Measurements from ENCODE around the gene CBX3.
"Not testable (repeated sequence)": the region's sequence is repeated elsewhere in the genome, so short reads cannot be mapped to it uniquely, and the experiment has no call there.

Gene CBX3

GRCh38 chr7:26170663-26171062, 30.9 kb upstream of the CBX3 start:
- no peak for DNase-seq (ENCODE audit: low read depth, low spot score)

DNA sequence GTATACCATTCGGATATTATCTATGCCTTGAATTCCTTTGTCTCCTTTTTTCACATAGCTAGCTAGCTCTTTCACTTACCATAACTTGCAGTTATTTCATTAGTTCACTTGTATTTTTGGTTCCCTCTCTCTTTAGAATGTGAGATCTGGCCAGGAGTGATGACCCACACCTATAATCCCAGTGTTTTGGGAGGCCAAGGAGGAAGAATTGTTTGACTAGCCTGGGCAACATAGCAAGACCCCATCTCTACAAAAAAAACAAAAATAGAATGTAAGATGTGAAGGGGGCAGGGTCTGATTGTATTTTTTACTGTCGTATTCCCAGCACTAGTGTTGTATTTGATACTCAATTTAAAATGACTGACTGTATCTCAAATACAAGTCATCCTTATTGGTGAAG, 29.9 kb upstream of the CBX3 start:
- no peak for DNase-seq (ENCODE audit: low read depth, low spot score)

DNA sequence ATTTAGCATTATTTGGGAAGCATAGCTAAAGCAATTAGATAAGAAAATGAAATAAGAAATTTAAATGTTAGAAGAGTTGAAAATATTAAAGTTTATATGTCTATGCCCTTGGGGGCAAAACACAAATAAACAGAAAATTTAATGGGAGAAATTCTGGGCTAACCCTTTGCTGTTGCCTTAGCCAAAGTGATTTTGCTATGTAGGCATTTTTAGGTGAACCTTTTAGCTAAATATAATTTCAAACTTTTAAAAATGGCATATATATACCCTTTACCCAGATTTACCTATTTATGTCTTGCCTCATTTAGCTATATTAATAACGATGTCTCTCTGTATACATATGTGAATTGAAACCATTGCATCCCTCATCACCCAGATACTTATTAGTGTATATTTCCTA, 29.5 kb upstream of the CBX3 start:
- DNase-seq (ENCODE audit: low read depth, low spot score) = no peak

DNA sequence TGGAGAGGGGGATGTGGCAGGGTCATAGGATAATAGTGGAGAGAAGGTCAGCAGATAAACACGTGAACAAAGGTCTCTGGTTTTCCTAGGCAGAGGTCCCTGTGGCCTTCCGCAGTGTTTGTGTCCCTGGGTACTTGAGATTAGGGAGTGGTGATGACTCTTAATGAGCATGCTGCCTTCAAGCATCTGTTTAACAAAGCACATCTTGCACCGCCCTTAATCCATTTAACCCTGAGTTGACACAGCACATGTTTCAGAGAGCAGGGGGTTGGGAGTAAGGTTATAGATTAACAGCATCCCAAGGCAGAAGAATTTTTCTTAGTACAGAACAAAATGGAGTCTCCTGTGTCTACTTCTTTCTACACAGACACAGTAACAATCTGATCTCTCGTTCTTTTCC, 25.6 kb upstream of the CBX3 start:
- not testable (repeated sequence) for DNase-seq (ENCODE audit: low read depth, low spot score)

GRCh38 chr7:26176696-26177095, 24.8 kb upstream of the CBX3 start:
- DNase-seq (ENCODE audit: low read depth, low spot score) = not testable (repeated sequence)

DNA sequence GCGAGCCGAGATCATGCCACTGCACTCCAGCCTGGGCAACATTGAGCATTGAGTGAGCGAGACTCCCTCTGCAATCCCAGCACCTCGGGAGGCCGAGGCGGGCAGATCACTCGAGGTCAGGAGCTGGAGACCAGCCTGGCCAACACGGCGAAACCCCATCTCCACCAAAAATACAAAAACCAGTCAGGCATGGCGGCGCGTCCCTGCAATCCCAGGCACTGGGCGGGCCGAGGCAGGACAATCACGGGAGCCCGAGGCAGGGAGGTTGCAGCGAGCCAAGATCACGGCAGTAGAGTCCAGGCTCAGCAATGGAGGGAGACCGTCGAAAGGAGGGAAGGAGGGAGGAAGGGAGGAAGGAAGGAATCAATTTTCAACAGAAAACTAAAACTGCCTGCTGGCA, 24.3 kb upstream of the CBX3 start:
- not testable (repeated sequence) for DNase-seq (ENCODE audit: low read depth, low spot score)

DNA sequence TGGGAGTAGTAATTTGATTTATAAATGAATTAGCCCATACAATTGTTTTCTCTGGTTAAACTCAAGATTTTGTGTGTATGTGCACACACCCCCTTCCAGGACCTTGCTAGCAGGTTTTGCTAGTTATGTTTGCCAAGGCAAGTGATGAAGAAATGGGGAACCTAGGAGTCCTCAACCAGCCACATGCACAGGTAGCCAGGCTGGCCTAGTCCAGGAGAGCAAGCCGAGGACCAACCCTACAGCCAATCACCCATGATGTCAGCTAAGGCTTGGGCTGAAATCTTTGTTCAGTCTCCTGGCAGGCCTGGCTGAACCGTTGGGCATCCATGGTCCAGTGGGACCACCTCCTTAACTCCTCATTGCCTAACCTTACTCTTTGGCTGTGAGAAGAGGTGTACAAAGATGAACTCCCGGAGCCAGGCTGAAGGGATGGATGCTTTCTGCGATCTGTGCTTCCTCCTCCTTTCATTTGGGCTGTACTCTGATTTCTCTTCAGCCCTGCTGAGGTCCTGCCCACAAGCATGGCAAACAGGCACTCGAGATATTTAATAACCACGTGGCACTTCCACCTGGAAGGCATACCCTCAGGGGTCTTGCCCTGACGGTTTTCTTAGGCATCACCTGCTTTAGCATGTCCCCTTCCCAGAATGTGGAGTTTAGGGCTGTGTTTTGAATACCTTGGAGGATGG, 23.1 kb upstream of the CBX3 start:
- no peak for DNase-seq (ENCODE audit: low read depth, low spot score)

GRCh38 chr7:26179422-26179821, 22.1 kb upstream of the CBX3 start:
- DNase-seq (ENCODE audit: low read depth, low spot score) = no peak

DNA sequence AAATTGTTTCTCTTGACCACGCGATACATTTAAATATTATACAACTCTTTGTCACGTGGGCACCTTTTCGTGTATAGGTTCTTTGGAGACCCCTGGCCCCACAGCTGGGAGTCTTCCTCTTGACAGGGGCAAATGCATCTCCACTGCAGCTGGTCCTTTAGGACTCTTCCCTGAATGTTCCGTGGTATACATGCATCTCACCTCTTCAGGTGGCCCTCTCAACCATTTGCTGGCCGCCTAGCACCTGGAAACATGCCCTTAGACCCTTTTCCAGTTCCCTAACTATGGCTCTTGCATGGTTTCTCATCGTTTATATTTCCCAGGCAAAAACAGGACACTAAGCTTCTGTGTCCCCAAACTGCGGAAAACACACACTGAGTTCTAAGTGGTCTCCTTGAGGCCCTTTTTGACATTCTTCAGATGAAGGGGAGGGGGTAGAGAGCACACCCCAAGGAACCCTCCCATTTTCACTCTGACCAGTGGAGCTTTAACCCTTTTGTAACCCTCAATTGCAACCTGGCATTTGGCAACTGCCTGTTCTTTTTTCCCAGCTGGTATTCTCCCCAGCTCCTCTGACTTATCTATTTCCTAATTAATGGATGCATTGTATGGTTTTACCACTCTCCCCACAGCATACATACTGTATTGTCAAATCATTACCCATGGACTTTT, 21.6 kb upstream of the CBX3 start:
- DNase-seq (ENCODE audit: low read depth, low spot score) = no peak

GRCh38 chr7:26180792-26181198, 20.8 kb upstream of the CBX3 start:
- DNase-seq (ENCODE audit: low read depth, low spot score) = no peak

DNA sequence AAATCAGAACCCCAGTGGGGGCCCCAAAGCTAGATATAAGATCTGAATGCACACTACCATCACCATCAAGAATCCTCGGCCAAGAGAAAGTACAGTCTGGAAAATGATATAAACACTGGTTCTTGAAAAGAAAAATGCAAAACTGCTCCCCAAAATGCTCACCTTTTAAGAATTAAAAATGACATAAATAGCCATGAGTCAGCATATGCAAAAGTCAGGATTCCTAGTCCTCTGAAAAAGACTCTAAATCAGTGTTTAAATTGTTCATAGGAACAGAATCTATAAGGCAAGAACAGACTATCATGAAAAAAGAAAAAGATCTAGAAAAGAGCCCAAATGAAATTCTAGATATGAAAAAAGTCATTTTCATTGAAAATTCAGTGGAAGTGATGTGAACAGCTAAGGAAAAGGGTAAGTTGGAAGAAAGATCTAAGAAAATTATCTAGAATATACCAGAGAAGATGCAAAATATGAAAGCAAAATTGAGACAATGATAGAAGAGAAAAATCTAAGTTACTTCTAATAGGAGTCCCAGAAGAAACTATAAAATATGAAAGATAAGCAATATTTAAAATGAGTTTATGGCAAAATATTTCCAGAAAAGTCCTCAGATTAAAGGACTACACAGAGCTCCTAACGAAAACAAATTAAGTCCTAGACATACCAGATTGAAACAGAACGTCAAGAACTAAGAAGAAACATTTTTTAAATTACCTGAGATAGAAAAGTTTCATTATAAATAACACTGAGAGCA, 19.9 kb upstream of the CBX3 start:
- no peak for DNase-seq (ENCODE audit: low read depth, low spot score)

DNA sequence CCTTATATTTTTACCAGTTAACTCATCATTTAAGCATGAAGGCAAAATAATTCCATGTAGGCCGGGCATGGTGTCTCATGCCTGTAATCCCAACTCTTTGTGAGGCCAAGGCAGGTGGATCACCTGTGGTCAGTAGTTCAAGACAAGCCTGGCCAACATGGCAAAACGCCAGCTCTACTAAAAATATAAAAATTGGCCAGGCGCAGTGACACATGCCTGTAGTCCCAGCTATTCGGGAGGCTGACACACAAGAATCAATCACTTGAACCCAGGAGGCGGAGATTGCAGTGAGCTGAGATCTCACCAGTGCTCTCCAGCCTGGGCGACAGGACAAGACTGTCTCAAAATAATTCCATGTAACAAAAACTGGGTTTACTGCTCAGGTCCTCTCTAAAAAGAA, 19.3 kb upstream of the CBX3 start:
- no peak for DNase-seq (ENCODE audit: low read depth, low spot score)

- DNase-seq (ENCODE audit: low read depth, low spot score) = no peak
Measured at GRCh38 chr7:26182706-26183105, 18.8 kb upstream of the CBX3 start.

GRCh38 chr7:26183545-26184280, 17.8 kb upstream of the CBX3 start:
- DNase-seq (ENCODE audit: low read depth, low spot score) = no peak

DNA sequence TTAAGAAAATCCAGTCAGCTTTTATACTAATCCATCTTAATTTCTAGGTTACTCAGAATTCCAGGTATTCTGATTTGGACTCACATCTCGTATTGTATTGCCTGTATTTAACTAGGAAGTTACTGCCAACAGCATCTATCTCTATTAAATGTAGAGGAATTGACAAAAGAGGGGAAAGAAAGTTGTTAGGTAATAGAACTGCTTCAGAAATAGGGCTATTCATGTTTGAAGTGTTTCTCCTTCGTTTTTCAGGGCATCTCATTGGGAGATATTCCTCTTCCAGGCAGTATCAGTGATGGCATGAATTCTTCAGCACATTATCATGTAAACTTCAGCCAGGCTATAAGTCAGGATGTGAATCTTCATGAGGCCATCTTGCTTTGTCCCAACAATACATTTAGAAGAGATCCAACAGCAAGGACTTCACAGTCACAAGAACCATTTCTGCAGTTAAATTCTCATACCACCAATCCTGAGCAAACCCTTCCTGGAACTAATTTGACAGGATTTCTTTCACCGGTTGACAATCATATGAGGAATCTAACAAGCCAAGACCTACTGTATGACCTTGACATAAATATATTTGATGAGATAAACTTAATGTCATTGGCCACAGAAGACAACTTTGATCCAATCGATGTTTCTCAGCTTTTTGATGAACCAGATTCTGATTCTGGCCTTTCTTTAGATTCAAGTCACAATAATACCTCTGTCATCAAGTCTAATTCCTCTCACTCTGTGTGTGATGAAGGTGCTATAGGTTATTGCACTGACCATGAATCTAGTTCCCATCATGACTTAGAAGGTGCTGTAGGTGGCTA, 17.1 kb upstream of the CBX3 start:
- DNase-seq (ENCODE audit: low read depth, low spot score) = not testable (repeated sequence)

DNA sequence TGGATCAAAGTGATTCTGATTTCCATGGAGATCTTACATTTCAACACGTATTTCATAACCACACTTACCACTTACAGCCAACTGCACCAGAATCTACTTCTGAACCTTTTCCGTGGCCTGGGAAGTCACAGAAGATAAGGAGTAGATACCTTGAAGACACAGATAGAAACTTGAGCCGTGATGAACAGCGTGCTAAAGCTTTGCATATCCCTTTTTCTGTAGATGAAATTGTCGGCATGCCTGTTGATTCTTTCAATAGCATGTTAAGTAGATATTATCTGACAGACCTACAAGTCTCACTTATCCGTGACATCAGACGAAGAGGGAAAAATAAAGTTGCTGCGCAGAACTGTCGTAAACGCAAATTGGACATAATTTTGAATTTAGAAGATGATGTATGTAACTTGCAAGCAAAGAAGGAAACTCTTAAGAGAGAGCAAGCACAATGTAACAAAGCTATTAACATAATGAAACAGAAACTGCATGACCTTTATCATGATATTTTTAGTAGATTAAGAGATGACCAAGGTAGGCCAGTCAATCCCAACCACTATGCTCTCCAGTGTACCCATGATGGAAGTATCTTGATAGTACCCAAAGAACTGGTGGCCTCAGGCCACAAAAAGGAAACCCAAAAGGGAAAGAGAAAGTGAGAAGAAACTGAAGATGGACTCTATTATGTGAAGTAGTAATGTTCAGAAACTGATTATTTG, 16.3 kb upstream of the CBX3 start:
- DNase-seq (ENCODE audit: low read depth, low spot score) = no peak

DNA sequence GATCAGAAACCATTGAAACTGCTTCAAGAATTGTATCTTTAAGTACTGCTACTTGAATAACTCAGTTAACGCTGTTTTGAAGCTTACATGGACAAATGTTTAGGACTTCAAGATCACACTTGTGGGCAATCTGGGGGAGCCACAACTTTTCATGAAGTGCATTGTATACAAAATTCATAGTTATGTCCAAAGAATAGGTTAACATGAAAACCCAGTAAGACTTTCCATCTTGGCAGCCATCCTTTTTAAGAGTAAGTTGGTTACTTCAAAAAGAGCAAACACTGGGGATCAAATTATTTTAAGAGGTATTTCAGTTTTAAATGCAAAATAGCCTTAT, 15.7 kb upstream of the CBX3 start:
- DNase-seq (ENCODE audit: low read depth, low spot score) = no peak

DNA sequence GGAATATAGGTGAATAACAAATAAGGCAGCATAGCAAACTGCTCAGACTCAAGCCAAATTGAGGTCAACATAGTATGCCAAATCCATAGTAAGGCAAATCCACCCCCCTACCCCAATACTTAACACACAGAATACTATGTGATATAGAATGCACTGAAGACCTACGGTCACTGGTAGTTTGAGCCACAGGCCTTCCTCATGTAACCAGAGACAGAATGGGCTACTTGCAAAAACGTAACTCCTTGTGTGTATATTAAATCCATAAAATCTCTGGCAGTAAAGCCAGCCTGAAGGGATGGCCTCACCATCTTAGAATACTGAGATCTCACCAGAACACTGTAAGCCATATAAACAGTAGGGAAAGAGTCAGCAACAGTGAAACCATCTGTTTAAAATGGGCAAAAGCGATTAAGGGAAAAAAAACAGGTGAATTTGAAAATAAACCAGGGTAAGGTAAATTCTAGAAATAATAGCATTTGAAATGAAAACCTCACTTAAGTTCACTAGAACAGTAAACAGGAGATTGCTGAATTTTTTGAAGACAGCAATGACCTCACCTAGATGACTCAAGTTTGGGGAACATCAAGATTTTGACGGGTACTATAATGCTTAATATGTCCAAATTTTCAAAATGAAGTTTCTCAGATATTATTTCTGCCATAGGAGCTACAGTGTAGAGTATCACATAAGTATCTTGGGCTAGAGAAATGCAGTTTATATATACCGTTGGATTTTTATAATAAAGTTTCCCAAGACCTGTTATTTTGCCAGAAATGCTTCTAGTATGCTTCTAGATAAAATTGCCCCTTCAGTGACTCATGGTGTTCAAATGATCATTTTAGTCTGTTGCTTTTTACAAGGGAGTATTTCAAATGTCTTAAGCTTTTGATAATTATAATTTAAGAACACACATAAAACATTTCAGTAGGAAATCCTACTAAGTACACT, 14.9 kb upstream of the CBX3 start:
- no peak for DNase-seq (ENCODE audit: low read depth, low spot score)

GRCh38 chr7:26187380-26188205, 14.0 kb upstream of the CBX3 start:
- DNase-seq (ENCODE audit: low read depth, low spot score) = no peak

All from brain pericyte (primary cell).